ENCODE measurements around the gene EPHB2. TPM values are rescaled to one million over a fixed set of nuclear protein-coding genes. Genes with fewer than 3 reads are reported as not detected.

Gene EPHB2
- total RNA-seq, 2 experiments from 2014 or later: not detected

DNA sequence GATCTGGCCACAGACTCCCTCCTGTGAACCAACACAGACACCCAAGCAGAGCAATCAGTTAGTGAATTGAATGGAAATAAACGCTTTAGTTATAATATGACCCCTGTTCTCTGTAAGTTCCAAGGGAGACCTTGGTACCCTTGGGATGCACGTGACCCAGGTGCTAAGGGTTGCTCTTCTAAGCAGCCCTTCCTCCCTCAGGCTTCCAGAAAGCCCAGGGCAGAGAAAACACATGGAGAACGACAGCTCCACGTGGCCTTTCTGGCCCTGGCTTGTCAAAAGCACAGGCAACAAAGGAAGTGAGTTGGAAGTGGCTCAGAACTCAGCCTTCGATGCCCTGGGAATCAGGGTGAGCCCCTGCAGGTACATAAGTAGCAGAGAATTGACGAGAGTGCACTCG is 204.6 kb downstream of the EPHB2 start:
- CTCF ChIA-PET: interaction anchor here (0.6 kb wide), 1 partner anchor 1048 kb away, joined by 3 read pairs; no protein-coding TSS in a partner anchor
- no peaks in the 10 kb centered on the region for H3K9me3 Mint-ChIP-seq
- no peak for DNase-seq
- intact Hi-C loops (cut with micrococcal nuclease): no loop called here
- H3K36me3 Mint-ChIP-seq (ENCODE audit: low read depth): no peaks in the 10 kb centered on the region
- H3K27ac Mint-ChIP-seq: no peak overlapping the region
- H3K4me1 Mint-ChIP-seq (ENCODE audit: low read depth): no peaks in the 10 kb centered on the region
- peaks cover 3% of the 10 kb centered on the region for H3K27me3 Mint-ChIP-seq (ENCODE audit: low read depth)
- no peak overlapping the region for H3K4me3 Mint-ChIP-seq

DNA sequence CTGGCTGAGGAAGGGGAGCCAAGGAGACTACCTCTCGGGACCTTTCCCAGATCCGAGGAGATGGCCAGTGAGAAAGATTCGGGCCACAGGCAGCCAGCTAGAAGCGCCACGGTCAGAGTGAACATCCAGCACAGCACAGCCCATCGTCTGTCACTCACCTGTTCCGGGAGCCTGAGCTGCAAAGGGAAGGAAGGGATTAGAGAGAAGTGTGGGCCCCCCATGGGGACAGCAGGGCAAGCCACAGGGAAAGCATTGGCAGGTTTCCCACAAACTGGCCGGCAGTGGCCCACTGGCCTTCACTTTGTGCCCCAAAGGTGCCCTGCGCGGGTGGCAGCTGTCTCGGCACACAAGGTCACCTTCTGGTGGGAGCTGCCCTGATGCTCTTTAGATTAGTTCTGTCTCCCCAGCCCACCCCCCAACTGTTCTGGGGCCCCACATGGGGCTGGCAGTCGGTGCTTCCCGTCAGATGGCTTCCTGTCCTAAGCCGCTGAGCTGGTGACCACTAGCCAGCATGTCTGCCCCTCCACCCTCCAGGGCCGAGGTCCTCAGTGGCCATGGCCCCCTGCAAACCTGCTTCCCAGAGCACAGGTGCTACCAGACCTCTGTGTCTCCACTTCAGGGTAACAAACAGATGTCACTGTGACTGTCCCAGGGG is 205.3 kb downstream of the EPHB2 start:
- CTCF ChIA-PET: no interaction called here
- no peaks in the 10 kb centered on the region for H3K9me3 Mint-ChIP-seq
- no peaks in the 10 kb centered on the region for H3K4me1 Mint-ChIP-seq (ENCODE audit: low read depth)
- intact Hi-C loops (cut with micrococcal nuclease): no loop called here
- no peak for DNase-seq
- H3K36me3 Mint-ChIP-seq (ENCODE audit: low read depth): no peaks in the 10 kb centered on the region
- H3K27ac Mint-ChIP-seq: no peak overlapping the region
- peaks cover 3% of the 10 kb centered on the region for H3K27me3 Mint-ChIP-seq (ENCODE audit: low read depth)
- no peak overlapping the region for H3K4me3 Mint-ChIP-seq

DNA sequence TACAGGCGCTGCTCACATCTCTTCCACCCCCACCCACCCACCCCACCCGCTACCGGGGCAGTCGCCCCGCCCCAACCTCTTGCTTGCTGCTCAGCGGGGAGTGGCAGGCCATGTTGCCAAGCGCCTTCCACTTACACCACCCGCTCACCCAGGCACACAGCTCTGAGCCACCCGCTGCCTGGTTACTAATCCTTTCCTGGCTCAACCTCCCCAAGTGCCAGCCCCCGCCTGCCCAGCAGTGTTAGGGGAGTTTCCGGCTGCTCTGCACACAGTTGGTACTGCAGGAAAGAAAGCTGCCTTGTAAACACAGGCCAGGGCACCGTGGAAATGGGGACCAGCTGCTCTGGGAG is 205.8 kb downstream of the EPHB2 start:
- no peaks in the 10 kb centered on the region for H3K4me1 Mint-ChIP-seq (ENCODE audit: low read depth)
- no peak for DNase-seq

GRCh38 chr1:22917989-22918388 is 207.3 kb downstream of the EPHB2 start:
- CTCF ChIA-PET: no interaction called here
- Mint-ChIP-seq H3K27ac (no peak overlapping the region), H3K27me3 (ENCODE audit: low read depth) (peaks cover 3% of the 10 kb centered on the region), H3K4me1 (ENCODE audit: low read depth) (no peaks in the 10 kb centered on the region), H3K4me3 (no peak overlapping the region), H3K36me3 (ENCODE audit: low read depth) (no peaks in the 10 kb centered on the region), H3K9me3 (no peaks in the 10 kb centered on the region)
- intact Hi-C loops (cut with micrococcal nuclease): no loop called here
- DNase-seq: no peak

More for the DNA sequence above, 205.8 kb downstream of the EPHB2 start:
- CTCF ChIA-PET: no interaction called here
- H3K9me3 Mint-ChIP-seq: no peaks in the 10 kb centered on the region
- peaks cover 3% of the 10 kb centered on the region for H3K27me3 Mint-ChIP-seq (ENCODE audit: low read depth)
- intact Hi-C loops (cut with micrococcal nuclease): no loop called here
- no peaks in the 10 kb centered on the region for H3K36me3 Mint-ChIP-seq (ENCODE audit: low read depth)
- no peak overlapping the region for H3K4me3 Mint-ChIP-seq
- no peak overlapping the region for H3K27ac Mint-ChIP-seq

DNA sequence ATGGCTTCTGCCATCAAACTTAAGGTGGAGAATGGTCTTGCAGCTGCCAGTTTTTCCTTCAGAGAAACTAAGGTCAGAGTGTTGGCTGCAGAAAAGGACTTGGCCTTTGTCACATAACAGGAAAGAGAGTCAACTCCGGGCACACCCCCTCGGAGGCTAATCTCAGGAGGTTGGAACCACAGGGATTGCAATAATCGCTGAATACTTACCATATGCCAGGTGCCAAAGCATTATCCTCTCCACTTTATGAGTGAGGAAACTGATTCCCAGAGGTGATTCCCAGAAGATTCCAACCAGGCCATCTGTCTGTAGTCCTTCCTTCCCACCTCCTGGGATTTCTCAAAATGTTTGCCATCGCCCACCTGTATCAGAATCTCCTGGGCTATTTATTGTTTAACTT is 208.0 kb downstream of the EPHB2 start:
- CTCF ChIA-PET: interaction anchor here (0.8 kb wide), 1 partner anchor 266 kb away, joined by 3 read pairs; no protein-coding TSS in a partner anchor
- no peak overlapping the region for H3K4me3 Mint-ChIP-seq
- intact Hi-C loops (cut with micrococcal nuclease): no loop called here
- DNase-seq: no peak
- no peaks in the 10 kb centered on the region for H3K9me3 Mint-ChIP-seq
- no peaks in the 10 kb centered on the region for H3K36me3 Mint-ChIP-seq (ENCODE audit: low read depth)
- H3K27ac Mint-ChIP-seq: no peak overlapping the region
- no peaks in the 10 kb centered on the region for H3K4me1 Mint-ChIP-seq (ENCODE audit: low read depth)
- H3K27me3 Mint-ChIP-seq (ENCODE audit: low read depth): peaks cover 3% of the 10 kb centered on the region

- H3K27me3 Mint-ChIP-seq (ENCODE audit: low read depth): peaks cover 2% of the 10 kb centered on the region
These were observed 208.8 kb downstream of the EPHB2 start for GRCh38 chr1:22919341-22920025.

GRCh38 chr1:22920026-22920733 is 209.5 kb downstream of the EPHB2 start:
- no peak overlapping the region for H3K4me3 Mint-ChIP-seq
- H3K27ac Mint-ChIP-seq: no peak overlapping the region
- H3K9me3 Mint-ChIP-seq: no peaks in the 10 kb centered on the region
- intact Hi-C loops (cut with micrococcal nuclease): no loop called here
- H3K36me3 Mint-ChIP-seq (ENCODE audit: low read depth): no peaks in the 10 kb centered on the region
- no peaks in the 10 kb centered on the region for H3K4me1 Mint-ChIP-seq (ENCODE audit: low read depth)
- H3K27me3 Mint-ChIP-seq (ENCODE audit: low read depth): peaks cover 3% of the 10 kb centered on the region
- CTCF ChIA-PET: interaction anchor here (0.6 kb wide), 1 partner anchor 248 kb away, joined by 3 read pairs; no protein-coding TSS in a partner anchor
- no peak for DNase-seq

More at GRCh38 chr1:22919341-22920025, 208.8 kb downstream of the EPHB2 start:
- Mint-ChIP-seq H3K4me3 (no peak overlapping the region), H3K36me3 (ENCODE audit: low read depth) (no peaks in the 10 kb centered on the region), H3K27ac (no peak overlapping the region), H3K4me1 (ENCODE audit: low read depth) (no peaks in the 10 kb centered on the region), H3K9me3 (no peaks in the 10 kb centered on the region)
- intact Hi-C loops (cut with micrococcal nuclease): no loop called here
- CTCF ChIA-PET: interaction anchor here (0.6 to 0.8 kb wide), 2 partner anchors 248 to 265 kb away, joined by 3 read pairs; no protein-coding TSS in a partner anchor
- DNase-seq: no peak

GRCh38 chr1:22920734-22921451 is 210.3 kb downstream of the EPHB2 start:
- Mint-ChIP-seq H3K36me3 (ENCODE audit: low read depth) (no peaks in the 10 kb centered on the region), H3K4me3 (no peak overlapping the region), H3K27ac (no peak overlapping the region), H3K4me1 (ENCODE audit: low read depth) (no peaks in the 10 kb centered on the region), H3K27me3 (ENCODE audit: low read depth) (peaks cover 4% of the 10 kb centered on the region), H3K9me3 (no peaks in the 10 kb centered on the region)
- intact Hi-C loops (cut with micrococcal nuclease): no loop called here
- DNase-seq: no peak
- CTCF ChIA-PET: interaction anchor here (0.6 kb wide), 1 partner anchor 12 kb away, joined by 4 read pairs; no protein-coding TSS in a partner anchor

- no peaks in the 10 kb centered on the region for H3K36me3 Mint-ChIP-seq (ENCODE audit: low read depth)
- H3K4me1 Mint-ChIP-seq (ENCODE audit: low read depth): no peaks in the 10 kb centered on the region
- H3K4me3 Mint-ChIP-seq: no peak overlapping the region
- CTCF ChIA-PET: interaction anchor here (0.6 kb wide), 1 partner anchor 11 kb away, joined by 4 read pairs; no protein-coding TSS in a partner anchor
- no peaks in the 10 kb centered on the region for H3K9me3 Mint-ChIP-seq
- no peak for DNase-seq
- intact Hi-C loops (cut with micrococcal nuclease): no loop called here
- H3K27ac Mint-ChIP-seq: no peak overlapping the region
- peaks cover 7% of the 10 kb centered on the region for H3K27me3 Mint-ChIP-seq (ENCODE audit: low read depth)
These were observed 210.9 kb downstream of the EPHB2 start for GRCh38 chr1:22921452-22922126.

DNA sequence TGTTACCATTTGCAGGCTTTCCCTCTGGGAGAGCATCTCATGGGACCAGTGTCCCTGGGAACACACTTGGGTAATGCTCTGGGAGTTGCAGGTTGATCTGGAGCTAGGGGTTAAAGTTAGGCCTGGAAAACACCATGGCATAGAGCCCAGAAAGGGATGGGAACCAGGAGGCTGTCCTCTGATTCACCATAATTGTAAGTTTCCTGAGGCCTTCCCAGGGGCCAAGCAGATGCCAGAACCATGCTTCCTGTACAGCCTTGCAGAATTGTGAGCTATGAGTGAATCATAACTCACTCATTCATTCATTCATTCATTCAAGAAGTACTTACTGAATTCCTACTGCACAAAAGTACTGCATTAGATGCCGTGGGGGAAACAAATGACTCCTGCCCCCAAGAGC is 212.0 kb downstream of the EPHB2 start:
- Mint-ChIP-seq H3K27ac (no peak overlapping the region), H3K4me3 (no peak overlapping the region), H3K9me3 (no peaks in the 10 kb centered on the region)

DNA sequence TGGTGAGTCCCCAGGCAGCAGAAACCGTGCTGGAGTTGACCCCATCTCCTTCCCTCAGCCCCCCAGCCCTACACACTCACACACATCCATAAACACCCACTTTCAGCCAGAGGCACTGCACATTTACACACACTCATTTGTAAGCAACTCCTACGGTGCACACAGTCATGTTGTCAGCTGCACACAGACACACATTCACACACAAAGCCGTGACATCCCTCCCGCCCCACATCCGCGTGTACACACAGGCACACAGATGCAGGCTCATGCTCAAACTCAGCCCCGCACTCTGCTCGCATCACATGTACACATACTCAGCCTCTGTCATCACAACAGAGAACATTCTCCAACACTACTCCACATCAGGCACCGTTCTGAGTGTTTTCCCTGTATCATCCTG is 214.5 kb downstream of the EPHB2 start:
- CTCF ChIA-PET: interaction anchor here (0.6 kb wide), 1 partner anchor 521 kb away, joined by 3 read pairs; no protein-coding TSS in a partner anchor
- Mint-ChIP-seq H3K9me3 (no peaks in the 10 kb centered on the region), H3K27me3 (ENCODE audit: low read depth) (peaks cover 13% of the 10 kb centered on the region), H3K4me3 (no peak overlapping the region), H3K36me3 (ENCODE audit: low read depth) (no peaks in the 10 kb centered on the region), H3K27ac (no peak overlapping the region), H3K4me1 (ENCODE audit: low read depth) (no peaks in the 10 kb centered on the region)
- intact Hi-C loops (cut with micrococcal nuclease): no loop called here
- no peak for DNase-seq

More for the DNA sequence above, 212.0 kb downstream of the EPHB2 start:
- CTCF ChIA-PET: no interaction called here
- Mint-ChIP-seq H3K27me3 (ENCODE audit: low read depth) (peaks cover 8% of the 10 kb centered on the region), H3K4me1 (ENCODE audit: low read depth) (no peaks in the 10 kb centered on the region), H3K36me3 (ENCODE audit: low read depth) (no peaks in the 10 kb centered on the region)
- intact Hi-C loops (cut with micrococcal nuclease): no loop called here
- DNase-seq: no peak

All from activated naive CD4-positive, alpha-beta T cell treated with anti-CD3 and anti-CD28 coated beads for 36 hours (primary cell).